CD4-positive, CD25-positive, alpha-beta regulatory T cell (primary cell): Measurements from ENCODE around the gene CCNT2. TPM values are rescaled to one million over a fixed set of nuclear protein-coding genes. Genes with fewer than 3 reads are reported as not detected.
"Not testable (repeated sequence)": the region's sequence is repeated elsewhere in the genome, so short reads cannot be mapped to it uniquely, and the experiment has no call there.

Experiments
- ATAC-seq, 2 donors: fragments of 150-1000 bp; cut with Tn5 transposase; one replicate each; pipeline ENCODE4 v1.10.0; 2021; ENCODE audit warnings: low read depth in 2 of 2, moderate number of reproducible peaks in 2 of 2, moderate library complexity in 1 of 2
- DNase-seq, 3 donors: peaks; one replicate each; pipeline versions ENCODE4 v3.0.0 to v3.0.0-alpha.2; 2012 to 2022; ENCODE audit warnings: mixed read lengths in 1 of 3
- H3K27ac ChIP-seq: one replicate; pipeline ENCODE4 v1.7.0; 2013; ENCODE audit warnings: mild to moderate bottlenecking, low read length; ENCODE audit not compliant: insufficient read depth, poor library complexity, severe bottlenecking
- H3K27me3 ChIP-seq: one replicate; pipeline ENCODE4 v1.7.0; 2013; ENCODE audit warnings: low read length; ENCODE audit not compliant: control insufficient read depth, insufficient read depth
- H3K36me3 ChIP-seq: one replicate; pipeline ENCODE4 v1.7.0; 2013; ENCODE audit warnings: mild to moderate bottlenecking, low read length, moderate library complexity; ENCODE audit not compliant: control insufficient read depth, insufficient read depth
- H3K4me1 ChIP-seq: 2 replicates; pipeline ENCODE4 v1.7.0; 2013; ENCODE audit warnings: mild to moderate bottlenecking, low read length; ENCODE audit not compliant: insufficient read depth, control insufficient read depth, poor library complexity, severe bottlenecking
- H3K4me3 ChIP-seq: one replicate; pipeline ENCODE4 v1.7.0; 2013; ENCODE audit warnings: low read depth, mild to moderate bottlenecking, low read length, moderate library complexity
- H3K9me3 ChIP-seq, 2 experiments: 1 replicate in 1 of 2; 2 replicates in 1 of 2; pipeline ENCODE4 v1.7.0; 2013; ENCODE audit warnings: low read length in 2 of 2, mild to moderate bottlenecking in 1 of 2, moderate library complexity in 1 of 2; ENCODE audit not compliant: control insufficient read depth in 2 of 2
- H3K27ac Mint-ChIP-seq, 3 donors: one replicate each; pipeline ENCODE4 v1.8.0; 2020 to 2022; ENCODE audit warnings: mild to moderate bottlenecking in 3 of 3, mixed read lengths in 3 of 3, moderate library complexity in 2 of 3
- H3K27me3 Mint-ChIP-seq: one replicate; pipeline ENCODE4 v1.8.0; 2022; ENCODE audit warnings: mild to moderate bottlenecking, mixed read lengths
- H3K36me3 Mint-ChIP-seq: one replicate; pipeline ENCODE4 v1.8.0; 2020; ENCODE audit warnings: mixed read lengths
- H3K4me1 Mint-ChIP-seq, 4 donors: one replicate each; pipeline ENCODE4 v1.8.0; 2020 to 2022; ENCODE audit warnings: mixed read lengths in 4 of 4, mild to moderate bottlenecking in 1 of 4
- H3K4me3 Mint-ChIP-seq, 4 donors: one replicate each; pipeline ENCODE4 v1.8.0; 2020 to 2022; ENCODE audit warnings: mild to moderate bottlenecking in 4 of 4, mixed read lengths in 4 of 4, moderate library complexity in 3 of 4
- H3K9me3 Mint-ChIP-seq, 7 donors: one replicate each; pipeline ENCODE4 v1.8.0; 2020 to 2022; ENCODE audit warnings: mixed read lengths in 7 of 7, mild to moderate bottlenecking in 3 of 7, moderate library complexity in 2 of 7
- polyA plus RNA-seq, 4 donors: library from polyadenylated mRNA; unstranded; fragments of 300-500 nt; fragmentation: Illumina TruSeq; gene quantifications; one replicate each; pipeline ENCODE4 v1.2.3, GENCODE V29; 2021
- total RNA-seq: library from RNA; stranded (reverse); gene quantifications from one replicate; pipeline ENCODE4 v1.2.3, GENCODE V29; 2022

The CCNT2 gene
- total and polyA plus RNA-seq, 5 donors from 2014 or later, result 18.1 to 71.2 (median 26.2) TPM

DNA sequence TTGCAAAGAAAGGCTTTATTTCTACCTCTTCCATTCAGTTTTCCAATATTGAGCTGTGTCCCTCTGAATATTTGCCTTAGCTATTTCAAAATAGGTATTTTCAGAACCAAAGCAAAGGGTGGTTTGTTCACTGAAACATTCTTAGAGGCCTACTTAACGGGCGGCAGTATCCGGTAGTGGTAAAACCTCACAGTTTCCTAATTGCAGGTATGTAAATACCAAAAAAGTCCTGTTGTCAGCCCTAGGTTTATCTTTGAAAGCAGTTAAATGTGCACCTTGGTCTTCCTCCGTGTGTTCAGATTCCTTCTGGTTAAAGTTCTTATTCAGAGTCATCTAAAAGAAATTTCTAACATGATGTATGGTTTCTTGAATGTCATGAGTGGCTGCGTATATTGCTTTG is 38.9 kb downstream of the CCNT2 start:
- H3K36me3 ChIP-seq, result peaks cover 54% of the 10 kb centered on the region

DNA sequence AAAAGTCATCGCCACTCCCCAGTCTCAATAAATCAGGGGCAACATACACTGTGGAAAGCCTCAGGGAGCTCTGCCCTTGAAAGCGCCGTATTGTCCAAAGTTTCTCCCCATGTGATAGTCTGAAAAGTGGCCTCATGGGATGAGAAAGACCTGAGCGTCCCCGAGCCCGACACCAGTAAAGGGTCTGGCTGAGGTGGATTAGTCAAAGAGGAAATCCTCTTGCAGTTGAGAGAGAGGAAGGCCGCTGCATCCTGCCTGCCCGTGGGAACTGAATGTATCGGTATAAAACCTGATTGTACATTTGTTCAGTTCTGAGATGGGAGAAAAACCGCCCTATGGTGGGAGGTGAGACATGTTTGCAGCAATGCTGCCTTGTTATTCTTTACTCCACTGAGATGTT is 48.5 kb downstream of the CCNT2 start:
- H3K27me3 ChIP-seq, DNase-seq, H3K4me1 Mint-ChIP-seq, H3K9me3 Mint-ChIP-seq, H3K4me1 ChIP-seq, H3K27ac ChIP-seq, ATAC-seq, H3K27ac Mint-ChIP-seq, H3K9me3 ChIP-seq, H3K36me3 Mint-ChIP-seq, H3K4me3 Mint-ChIP-seq, H3K36me3 ChIP-seq, H3K4me3 ChIP-seq, H3K27me3 Mint-ChIP-seq: not testable (repeated sequence)

More for the DNA sequence above, 38.9 kb downstream of the CCNT2 start:
- H3K27me3 Mint-ChIP-seq, result no peaks in the 10 kb centered on the region
- H3K4me3 Mint-ChIP-seq, result no peak overlapping the region
- DNase-seq (no peak), ATAC-seq (no peak)
- Histone ChIP-seq H3K27ac (no peak overlapping the region), H3K27me3 (no peaks in the 10 kb centered on the region), H3K4me3 (no peak overlapping the region), H3K9me3 (no peaks in the 10 kb centered on the region), H3K4me1 (no peaks in the 10 kb centered on the region)
- no peak overlapping the region for H3K27ac Mint-ChIP-seq
- no peaks in the 10 kb centered on the region for H3K9me3 Mint-ChIP-seq
- H3K36me3 Mint-ChIP-seq, result peaks cover 24% of the 10 kb centered on the region
- H3K4me1 Mint-ChIP-seq, result peaks cover 0 to 26% (median 10%) of the 10 kb centered on the region in 4 donors

DNA sequence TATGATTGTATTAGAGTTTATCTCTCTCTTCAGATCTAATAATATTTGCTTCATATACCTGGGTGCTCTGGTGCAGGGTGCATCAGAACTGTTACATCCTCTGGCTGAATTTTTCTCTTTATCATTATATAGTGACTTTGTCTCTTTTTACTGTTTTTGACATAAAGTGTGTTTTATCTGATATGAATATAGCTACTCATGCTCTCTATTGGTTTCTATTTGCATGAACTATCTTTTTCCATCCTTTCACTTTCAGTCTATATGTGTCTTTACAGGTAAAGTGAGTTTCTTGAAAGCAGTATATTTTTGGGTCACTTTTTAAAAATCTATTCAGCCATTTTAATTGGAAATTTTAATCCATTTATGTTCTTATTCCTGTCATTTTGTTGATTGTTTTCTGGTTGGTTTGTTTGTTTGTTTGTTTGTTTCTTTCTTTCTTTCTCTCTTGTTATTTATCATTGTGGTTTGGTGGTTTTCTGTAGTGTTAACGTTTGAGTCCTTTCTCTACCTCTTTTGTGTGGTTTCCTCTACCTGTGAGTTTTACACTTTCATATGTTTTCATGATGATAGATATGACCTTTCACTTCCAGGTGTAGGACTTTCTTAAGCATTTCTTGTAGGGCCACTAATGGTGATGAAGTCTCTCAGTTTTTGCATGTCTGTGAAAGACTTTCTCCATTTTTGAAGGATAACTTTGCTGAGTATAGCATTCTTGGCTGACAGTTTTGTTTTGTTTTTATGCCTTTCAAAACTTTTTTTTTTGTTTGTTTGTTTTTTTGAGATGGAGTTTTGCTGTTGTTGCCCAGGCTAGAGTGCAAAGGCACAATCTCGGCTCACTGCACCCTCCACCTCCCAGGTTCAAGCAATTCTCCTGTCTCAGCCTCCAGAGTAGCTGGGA is 54.9 kb downstream of the CCNT2 start:
- Histone ChIP-seq H3K27ac (no peak overlapping the region), H3K9me3 (peaks cover 12 to 23% of the 10 kb centered on the region in 2 experiments), H3K4me1 (no peaks in the 10 kb centered on the region), H3K36me3 (no peaks in the 10 kb centered on the region), H3K4me3 (no peak overlapping the region), H3K27me3 (no peaks in the 10 kb centered on the region)
- Mint-ChIP-seq H3K4me1 (peaks cover 0 to 3% (median 1%) of the 10 kb centered on the region in 4 donors), H3K27ac (no peak overlapping the region), H3K4me3 (no peak overlapping the region), H3K9me3 (peaks cover 9 to 25% (median 20%) of the 10 kb centered on the region in 7 donors), H3K27me3 (peaks cover 18% of the 10 kb centered on the region), H3K36me3 (peaks cover 12% of the 10 kb centered on the region)
- ATAC-seq, result no peak
- no peak for DNase-seq

DNA sequence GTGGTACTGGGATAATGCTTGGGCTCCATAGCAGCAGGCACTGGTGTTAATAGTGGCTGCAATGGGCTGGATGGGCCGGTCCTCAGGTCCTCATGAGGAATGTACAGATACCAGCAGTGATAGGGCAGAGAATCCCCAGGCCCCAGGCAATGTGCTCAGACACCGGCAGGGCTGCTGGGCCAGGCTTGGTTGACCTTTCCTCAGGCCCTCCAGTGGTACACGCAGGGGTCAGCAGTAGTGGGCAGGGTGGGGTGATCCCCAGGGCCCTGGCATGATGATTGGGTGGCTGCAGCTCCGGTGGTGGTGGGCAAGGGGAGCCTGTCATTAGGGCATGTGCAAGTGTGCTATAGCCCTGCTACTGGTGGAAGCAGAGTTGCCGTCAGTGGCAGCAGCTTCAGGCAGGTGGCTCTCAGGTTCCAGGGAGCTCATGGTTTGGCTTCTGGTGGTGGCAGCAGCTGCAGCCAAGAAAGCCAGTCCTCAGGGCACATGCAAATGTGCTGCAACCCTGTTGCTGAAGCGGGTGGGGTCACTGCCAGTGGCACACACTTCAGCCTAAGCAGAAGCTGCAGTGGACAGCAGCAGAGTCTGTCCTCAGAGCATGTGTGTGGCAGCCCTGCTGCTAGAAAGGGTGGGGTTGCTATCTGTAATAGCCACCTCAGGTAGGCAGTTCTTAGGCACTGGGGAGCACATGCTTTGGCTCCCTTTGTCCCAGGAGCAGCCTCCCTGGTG is 56.8 kb downstream of the CCNT2 start:
- Histone ChIP-seq H3K9me3 (peaks cover 12 to 20% of the 10 kb centered on the region in 2 experiments), H3K36me3 (no peaks in the 10 kb centered on the region), H3K4me3 (no peak overlapping the region), H3K4me1 (no peaks in the 10 kb centered on the region), H3K27me3 (peaks cover 2% of the 10 kb centered on the region), H3K27ac (no peak overlapping the region)
- Mint-ChIP-seq H3K4me1 (no peaks in the 10 kb centered on the region), H3K4me3 (no peak overlapping the region), H3K9me3 (peaks cover 9 to 21% (median 19%) of the 10 kb centered on the region in 7 donors), H3K36me3 (peaks cover 14% of the 10 kb centered on the region), H3K27me3 (peaks cover 14% of the 10 kb centered on the region), H3K27ac (no peak overlapping the region)
- no peak for ATAC-seq
- DNase-seq, result no peak

DNA sequence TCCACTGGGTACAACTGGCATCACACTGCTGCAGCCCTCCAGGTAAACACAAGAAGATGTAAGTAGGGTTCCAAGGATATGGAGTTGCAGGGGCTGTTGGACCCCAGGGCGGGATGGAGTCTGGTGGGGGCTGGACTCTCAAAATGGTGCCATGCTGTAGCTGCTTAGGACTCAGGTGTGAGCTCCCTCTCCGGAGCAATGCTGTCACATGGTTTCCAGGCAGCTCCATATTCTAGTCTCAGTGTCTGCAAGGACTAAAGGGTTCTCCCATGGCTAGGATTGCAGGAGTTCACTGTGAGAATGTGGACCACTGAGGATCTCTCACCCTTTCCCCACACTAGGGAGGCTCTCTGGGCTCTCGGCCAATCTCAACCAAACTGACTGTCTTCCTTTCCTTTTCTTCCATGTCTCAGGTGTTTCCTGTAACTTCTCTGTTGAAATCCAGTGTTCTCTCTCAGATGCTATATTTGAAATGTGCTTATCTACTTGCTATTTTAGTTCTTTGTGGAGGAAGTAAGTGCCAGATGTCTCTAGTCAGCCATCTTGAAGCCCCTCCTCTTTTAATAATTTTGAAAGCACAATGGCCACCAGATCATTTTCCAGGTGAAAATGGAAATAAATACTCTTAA is 57.6 kb downstream of the CCNT2 start:
- Histone ChIP-seq H3K9me3 (peaks cover 12 to 20% of the 10 kb centered on the region in 2 experiments), H3K27ac (no peak overlapping the region), H3K4me3 (no peak overlapping the region)

DNA sequence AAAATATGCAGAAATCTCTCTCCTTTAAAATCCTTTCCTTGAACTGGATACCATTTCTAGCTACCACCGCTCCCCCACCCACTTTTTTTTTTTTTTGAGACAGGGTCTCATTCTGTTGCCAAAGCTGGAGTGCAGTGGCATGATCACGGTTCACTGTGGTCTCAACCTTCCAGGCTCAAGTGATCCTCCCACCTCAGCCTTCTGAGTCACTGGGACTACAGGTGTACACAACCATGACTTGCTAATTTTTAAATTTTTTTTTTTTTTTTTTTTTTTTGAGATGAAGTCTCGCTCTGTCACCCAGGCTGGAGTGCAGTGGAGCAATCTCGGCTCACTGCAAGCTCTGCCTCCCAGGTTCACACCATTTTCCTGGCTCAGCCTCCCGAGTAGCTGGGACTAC is 58.5 kb downstream of the CCNT2 start:
- H3K4me1 ChIP-seq, H3K27ac ChIP-seq, ATAC-seq, DNase-seq, H3K27me3 ChIP-seq, H3K4me3 Mint-ChIP-seq, H3K4me1 Mint-ChIP-seq, H3K36me3 ChIP-seq, H3K27ac Mint-ChIP-seq, H3K27me3 Mint-ChIP-seq, H3K4me3 ChIP-seq: not testable (repeated sequence)
- Mint-ChIP-seq H3K36me3 (peaks cover 14% of the 10 kb centered on the region), H3K9me3 (peaks cover 7 to 21% (median 14%) of the 10 kb centered on the region in 7 donors)
- peaks cover 12 to 20% of the 10 kb centered on the region in 2 experiments for H3K9me3 ChIP-seq

More for the DNA sequence above, 57.6 kb downstream of the CCNT2 start:
- Mint-ChIP-seq H3K4me1 (no peaks in the 10 kb centered on the region), H3K27ac (no peak overlapping the region), H3K36me3 (peaks cover 14% of the 10 kb centered on the region), H3K4me3 (no peak overlapping the region), H3K27me3 (peaks cover 10% of the 10 kb centered on the region), H3K9me3 (peaks cover 7 to 21% (median 16%) of the 10 kb centered on the region in 7 donors)
- no peak for ATAC-seq
- no peaks in the 10 kb centered on the region for H3K36me3 ChIP-seq
- DNase-seq, result no peak
- no peaks in the 10 kb centered on the region for H3K4me1 ChIP-seq
- H3K27me3 ChIP-seq, result peaks cover 2% of the 10 kb centered on the region

DNA sequence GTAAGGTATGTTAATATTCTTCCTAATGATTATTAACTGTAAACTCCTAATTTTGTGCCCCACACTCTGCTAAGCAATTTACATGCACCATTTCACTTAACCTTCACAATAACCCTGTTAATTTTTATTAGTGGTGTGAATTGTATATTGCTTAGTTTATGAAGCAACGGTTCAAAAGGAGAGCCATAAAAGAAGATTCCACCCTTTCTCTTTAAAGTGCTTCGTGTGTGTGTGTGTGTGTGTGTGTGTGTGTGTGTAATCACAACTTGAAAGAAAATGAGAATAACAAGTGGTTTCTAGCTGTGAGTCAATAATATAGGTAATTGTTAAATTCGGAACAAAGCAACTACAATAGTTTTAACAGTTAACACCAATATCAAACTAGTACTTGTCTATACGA is 60.6 kb downstream of the CCNT2 start:
- Mint-ChIP-seq H3K4me3 (no peak overlapping the region), H3K27me3 (peaks cover 13% of the 10 kb centered on the region), H3K9me3 (peaks cover 3 to 12% (median 11%) of the 10 kb centered on the region in 7 donors), H3K4me1 (no peaks in the 10 kb centered on the region), H3K36me3 (peaks cover 8% of the 10 kb centered on the region), H3K27ac (no peak overlapping the region)
- H3K36me3 ChIP-seq, result no peaks in the 10 kb centered on the region
- ATAC-seq (no peak), DNase-seq (no peak)
- H3K4me3 ChIP-seq, result no peak overlapping the region
- H3K4me1 ChIP-seq, result no peaks in the 10 kb centered on the region
- H3K27ac ChIP-seq, result no peak overlapping the region
- peaks cover 5 to 7% of the 10 kb centered on the region in 2 experiments for H3K9me3 ChIP-seq
- H3K27me3 ChIP-seq, result peaks cover 2% of the 10 kb centered on the region
